GM12874 (cell line): ENCODE data around the gene C5orf24.
A peak's percentile ranks its signal among the peaks of the same experiment; 100 is the strongest.

Experiments used
- CTCF ChIP-seq: IDR thresholded peaks from 2 replicates; pipeline ENCODE4 v1.5.1; 2011; ENCODE audit warnings: low read depth, mild to moderate bottlenecking, control low read depth, low read length, moderate library complexity; ENCODE audit not compliant: insufficient read depth

The C5orf24 gene

GRCh38 chr5:134905246-134905996 is 59.7 kb downstream of the C5orf24 start:
- TF ChIP-seq CTCF: peak; percentile 49; the same call in 1 of the 2 replicates

GRCh38 chr5:134906811-134907210 is 61.0 kb downstream of the C5orf24 start:
- no peak for TF ChIP-seq CTCF
